PFSK-1 (cell line): ENCODE results near the gene GNG7.
A peak's percentile ranks its signal among the peaks of the same experiment; 100 is the strongest.

Experiments
- FOXP2 ChIP-seq: optimal IDR thresholded peaks from 2 replicates; pipeline ENCODE3; 2011; ENCODE audit warnings: borderline replicate concordance, control low read depth, inconsistent platforms; ENCODE audit not compliant: insufficient read depth; ENCODE audit errors: extremely low read length, extremely low read depth
- POLR2AphosphoS5 ChIP-seq: IDR thresholded peaks from 2 replicates; pipeline ENCODE4 v1.6.1; 2012; ENCODE audit warnings: low read depth, mild to moderate bottlenecking, control low read depth, low read length, moderate library complexity
- REST ChIP-seq, 2 experiments: IDR thresholded peaks; 2 replicates each; pipeline versions ENCODE4 v1.6.1 to v1.8.0; 2011 to 2012; ENCODE audit warnings: low read depth in 2 of 2, low read length in 2 of 2, control low read depth in 1 of 2, inconsistent platforms in 1 of 2, mild to moderate bottlenecking in 1 of 2, moderate library complexity in 1 of 2; ENCODE audit not compliant: insufficient read depth in 1 of 2
- SIN3A ChIP-seq: IDR thresholded peaks from 2 replicates; pipeline ENCODE4 v1.6.1; 2012; ENCODE audit warnings: mild to moderate bottlenecking, low read length, moderate library complexity, borderline replicate concordance; ENCODE audit not compliant: insufficient read depth
- TAF1 ChIP-seq: IDR thresholded peaks from 2 replicates; pipeline ENCODE4 v1.6.1; 2012; ENCODE audit warnings: low read length, control low read depth, borderline replicate concordance; ENCODE audit not compliant: insufficient read depth

Gene GNG7

GRCh38 chr19:2613507-2614295 lies 88.8 kb downstream of the GNG7 start:
- TF ChIP-seq SIN3A (no peak), REST (IDR thresholded peaks at IDR 0.05; ENCODE audit: insufficient read depth in 1 of 2, low read depth in 2 of 2, low read length in 2 of 2) (no peak), FOXP2 (no peak), TAF1 (no peak), POLR2AphosphoS5 (no peak)

- TF ChIP-seq REST (IDR thresholded peaks at IDR 0.05; ENCODE audit: insufficient read depth in 1 of 2, low read depth in 2 of 2, low read length in 2 of 2), result no peak
- TF ChIP-seq FOXP2, result no peak
- TF ChIP-seq TAF1, result no peak
- no peak for TF ChIP-seq SIN3A
- TF ChIP-seq POLR2AphosphoS5, result no peak
Observed at GRCh38 chr19:2612619-2613249, 89.8 kb downstream of the GNG7 start.

DNA sequence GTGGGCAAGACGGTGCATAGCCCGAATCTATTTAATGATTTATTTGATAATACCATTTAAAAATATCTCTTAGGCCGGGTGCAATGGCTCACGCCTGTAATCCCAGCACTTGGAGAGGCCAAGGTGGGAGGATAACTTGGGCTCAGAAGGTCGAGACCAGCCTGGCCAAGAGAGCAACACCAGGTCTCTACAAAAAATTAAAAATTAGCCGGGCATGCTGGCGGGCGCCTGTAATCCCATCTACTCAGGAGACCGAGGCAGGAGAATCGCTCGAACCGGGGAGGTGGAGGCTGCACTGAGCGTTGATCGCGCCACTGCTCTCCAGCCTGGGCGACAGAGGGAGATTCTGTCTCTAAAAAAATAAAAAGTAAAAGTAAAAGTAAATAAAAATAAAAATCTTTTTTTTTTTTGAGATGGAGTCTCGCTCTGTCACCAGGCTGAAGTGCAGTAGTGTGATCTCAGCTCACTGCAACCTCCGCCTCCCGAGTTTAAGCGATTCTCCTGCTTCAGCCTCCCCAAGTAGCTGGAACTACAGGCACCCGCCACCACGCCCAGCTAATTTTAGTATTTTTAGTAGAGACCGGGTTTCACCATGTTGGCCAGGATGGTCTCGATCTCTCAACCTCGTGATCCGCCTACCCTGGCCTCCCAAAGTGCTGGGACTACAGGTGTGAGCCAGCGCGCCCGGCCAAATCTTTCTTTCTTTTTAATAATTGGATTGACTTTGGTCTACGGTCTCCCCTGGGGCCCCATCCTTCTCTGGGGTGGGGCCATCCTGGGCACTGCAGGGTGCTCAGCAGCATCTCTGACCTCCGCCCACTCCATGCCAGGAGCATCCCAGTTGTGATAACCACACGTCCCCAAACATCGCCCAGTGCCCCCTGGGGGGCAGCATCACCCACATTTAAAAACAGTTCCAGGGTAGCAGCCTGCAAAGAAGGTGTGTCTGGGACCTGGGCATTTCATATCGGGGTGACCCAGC lies 90.7 kb downstream of the GNG7 start:
- TF ChIP-seq POLR2AphosphoS5 (no peak), FOXP2 (no peak), TAF1 (no peak), REST (IDR thresholded peaks at IDR 0.05; ENCODE audit: insufficient read depth in 1 of 2, low read depth in 2 of 2, low read length in 2 of 2) (no peak), SIN3A (no peak)

DNA sequence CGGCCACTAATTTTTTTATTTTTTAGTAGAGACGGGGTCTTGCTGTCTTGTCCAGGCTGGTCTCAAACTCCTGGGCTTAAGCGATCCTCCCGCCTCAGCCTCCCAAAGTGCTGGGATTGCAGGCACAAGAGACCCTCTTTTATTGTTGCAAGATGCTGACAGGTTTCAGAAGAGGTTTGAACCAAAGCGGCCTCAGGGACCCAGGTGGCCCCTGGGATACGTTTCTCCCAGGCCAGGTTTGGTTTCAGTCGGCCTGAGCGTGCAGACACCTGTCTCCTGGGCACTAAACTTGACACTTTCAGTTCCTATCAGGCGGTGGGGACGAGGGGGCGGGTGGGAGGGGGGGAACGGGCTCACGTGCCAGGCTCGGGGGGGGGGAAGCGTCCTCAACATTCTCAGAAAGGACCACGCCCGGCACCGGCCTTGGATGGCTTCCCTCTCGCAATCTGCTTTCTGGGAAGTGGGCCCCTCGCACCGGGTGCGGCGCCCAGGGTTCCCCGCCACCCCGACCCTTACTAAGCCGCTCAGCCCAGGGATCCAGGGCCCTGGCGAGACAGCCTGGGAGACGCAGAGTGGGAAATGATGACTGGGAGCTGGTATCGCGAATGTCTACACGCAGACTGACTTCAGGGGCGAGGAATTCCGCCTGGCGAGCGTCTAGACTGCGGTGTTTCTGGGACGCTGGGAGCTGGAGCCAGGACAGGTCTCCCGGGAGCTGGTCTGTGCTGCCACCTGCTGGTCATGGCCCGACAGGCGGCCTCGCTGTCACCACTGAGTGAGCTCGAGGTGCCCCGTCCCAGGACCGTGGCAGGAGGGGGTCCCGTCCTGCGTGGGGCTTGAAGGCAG lies 91.6 kb downstream of the GNG7 start:
- TF ChIP-seq FOXP2, result peak; percentile 91
- no peak for TF ChIP-seq TAF1
- TF ChIP-seq REST (IDR thresholded peaks at IDR 0.05; ENCODE audit: insufficient read depth in 1 of 2, low read depth in 2 of 2, low read length in 2 of 2), result 0 out of 4 replicates have a peak, but pooled peaks of 1 of the 2 experiments have one; percentile 8
- TF ChIP-seq SIN3A, result no peak
- TF ChIP-seq POLR2AphosphoS5, result no peak
